SK-N-SH treated with all-trans-retinoic acid at 6 μM for 48 hours (cell line): Measurements from ENCODE around the gene PCSK5.

Source experiments
- ATAC-seq: fragments of 200-7000 bp; cut with Tn5 transposase; 3 replicates; pipeline ENCODE4 v1.9.1; 2020; ENCODE audit warnings: mild to moderate bottlenecking, moderate library complexity
- ARNTL ChIP-seq: fragments of 450-650 bp; formaldehyde crosslinking; IDR thresholded peaks from 2 replicates; pipeline ENCODE4 v1.5.0; 2020; ENCODE audit warnings: low read depth, mild to moderate bottlenecking, moderate library complexity, borderline replicate concordance
- BACH2 ChIP-seq: fragments of 250-450 bp; sonication (Bioruptor Pico); IDR thresholded peaks from 2 replicates; pipeline ENCODE4 v1.9.0; 2021; ENCODE audit warnings: mild to moderate bottlenecking, borderline replicate concordance
- CREB5 ChIP-seq: fragments of 250-450 bp; sonication (Bioruptor Pico); IDR thresholded peaks from 2 replicates; pipeline ENCODE4 v1.5.1; 2020; ENCODE audit warnings: low read depth, mild to moderate bottlenecking, moderate library complexity
- CSDC2 ChIP-seq: fragments of 250-450 bp; sonication (Bioruptor Pico); IDR thresholded peaks from 2 replicates; pipeline ENCODE4 v1.5.0; 2020; ENCODE audit warnings: mild to moderate bottlenecking, moderate library complexity
- ESRRG ChIP-seq: fragments of 250-450 bp; sonication (Bioruptor Pico); IDR thresholded peaks from 2 replicates; pipeline ENCODE4 v1.6.1; 2021; ENCODE audit warnings: mild to moderate bottlenecking
- GLIS3 ChIP-seq: fragments of 250-450 bp; sonication (Bioruptor Pico); IDR thresholded peaks from 2 replicates; pipeline ENCODE4 v1.5.0; 2020; ENCODE audit warnings: mild to moderate bottlenecking, moderate library complexity
- ISL1 ChIP-seq: fragments of 250-450 bp; sonication (Bioruptor Pico); IDR thresholded peaks from 2 replicates; pipeline ENCODE4 v2.1.2; 2022; ENCODE audit warnings: mild to moderate bottlenecking, moderate library complexity
- OSR1 ChIP-seq: fragments of 250-450 bp; sonication (Bioruptor Pico); IDR thresholded peaks from 2 replicates; pipeline ENCODE4 v1.8.0; 2022; ENCODE audit warnings: moderate library complexity, mild to moderate bottlenecking, inconsistent platforms
- RARB ChIP-seq: fragments of 250-450 bp; sonication (Bioruptor Pico); IDR thresholded peaks from 2 replicates; pipeline ENCODE4 v1.8.0; 2021; ENCODE audit warnings: mild to moderate bottlenecking, moderate library complexity
- SNAI2 ChIP-seq: fragments of 250-450 bp; sonication (Bioruptor Pico); IDR thresholded peaks from 2 replicates; pipeline ENCODE4 v1.5.0; 2020; ENCODE audit warnings: mild to moderate bottlenecking, moderate library complexity
- TCF4 ChIP-seq: fragments of 250-450 bp; sonication (Bioruptor Pico); IDR thresholded peaks from 2 replicates; pipeline ENCODE4 v1.8.0; 2021; ENCODE audit warnings: mild to moderate bottlenecking, moderate library complexity, borderline replicate concordance
- TOX ChIP-seq: fragments of 250-450 bp; sonication (Bioruptor Pico); IDR thresholded peaks from 2 replicates; pipeline ENCODE4 v1.8.0; 2021; ENCODE audit warnings: mild to moderate bottlenecking, moderate library complexity, borderline replicate concordance
- ZC3H10 ChIP-seq: fragments of 250-450 bp; sonication (Bioruptor Pico); IDR thresholded peaks from 2 replicates; pipeline ENCODE4 v1.5.1; 2021; ENCODE audit warnings: mild to moderate bottlenecking, moderate library complexity
- ZFP3 ChIP-seq: fragments of 250-450 bp; sonication (Bioruptor Pico); IDR thresholded peaks from 2 replicates; pipeline ENCODE4 v1.5.0; 2020; ENCODE audit warnings: mild to moderate bottlenecking, moderate library complexity
- ZFP30 ChIP-seq: fragments of 450-650 bp; formaldehyde crosslinking; IDR thresholded peaks from 2 replicates; pipeline ENCODE4 v1.5.0; 2022; ENCODE audit warnings: mild to moderate bottlenecking, moderate library complexity
- ZNF565 ChIP-seq: fragments of 450-650 bp; formaldehyde crosslinking; conservative IDR thresholded peaks from 2 replicates; pipeline ENCODE4 v1.5.0; 2020; ENCODE audit warnings: low read depth, mild to moderate bottlenecking, moderate library complexity
- ZNF70 ChIP-seq: fragments of 450-650 bp; formaldehyde crosslinking; IDR thresholded peaks from 2 replicates; pipeline ENCODE4 v1.5.0; 2020; ENCODE audit warnings: mild to moderate bottlenecking, moderate library complexity
- ZNF8 ChIP-seq: fragments of 450-650 bp; formaldehyde crosslinking; IDR thresholded peaks from 2 replicates; pipeline ENCODE4 v1.5.0; 2020; ENCODE audit warnings: mild to moderate bottlenecking, moderate library complexity
- TF ChIP-seq, protein P1 (sequence below): fragments of 250-450 bp; sonication (Bioruptor Pico); IDR thresholded peaks from 2 replicates; pipeline ENCODE4 v1.8.0; 2020; ENCODE audit warnings: mild to moderate bottlenecking, moderate library complexity, borderline replicate concordance
- TF ChIP-seq, protein P2 (sequence below): fragments of 250-450 bp; sonication (Bioruptor Pico); IDR thresholded peaks from 2 replicates; pipeline ENCODE4 v1.5.1; 2021; ENCODE audit warnings: mild to moderate bottlenecking, moderate library complexity
- TF ChIP-seq, protein P3 (sequence below): fragments of 250-450 bp; sonication (Bioruptor Pico); IDR thresholded peaks from 2 replicates; pipeline ENCODE4 v1.8.0; 2021; ENCODE audit warnings: low read depth, mild to moderate bottlenecking, moderate library complexity, borderline replicate concordance

Gene PCSK5

GRCh38 chr9:76018761-76019160, 128.3 kb downstream of the PCSK5 start:
- no peak for ATAC-seq
- TF ChIP-seq ZNF70 (CRISPR knock-in tag) (no peak), BACH2 (CRISPR knock-in tag) (no peak), TCF4 (CRISPR knock-in tag) (no peak), CSDC2 (CRISPR knock-in tag) (no peak), ZNF8 (no peak), ESRRG (no peak)

DNA sequence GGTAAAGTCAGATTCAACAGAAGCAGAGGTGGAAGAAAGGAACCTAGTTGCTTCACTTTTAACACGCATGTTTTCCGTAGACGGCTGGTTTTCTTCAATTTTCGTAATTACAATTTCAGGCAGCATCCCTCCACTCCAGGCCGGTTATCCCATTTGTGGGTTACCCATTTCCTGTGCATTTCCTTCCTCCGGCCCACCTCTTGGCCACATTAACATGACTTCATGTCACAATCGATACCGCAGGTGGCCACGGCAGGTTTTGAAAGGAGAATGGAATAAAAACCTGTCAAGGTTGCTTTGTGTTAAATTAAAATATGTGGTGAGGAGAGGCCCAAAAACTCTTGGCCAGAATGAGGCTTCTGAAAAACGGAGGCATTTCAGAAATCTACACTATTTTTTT, 130.2 kb downstream of the PCSK5 start:
- no peak for TF ChIP-seq CSDC2 (CRISPR knock-in tag)
- no peak for TF ChIP-seq RARB (CRISPR knock-in tag)
- TF ChIP-seq GLIS3 (CRISPR knock-in tag) = no peak
- TF ChIP-seq CREB5 (CRISPR knock-in tag) = no peak
- no peak for TF ChIP-seq OSR1 (CRISPR knock-in tag)
- TF ChIP-seq, protein P1, sequence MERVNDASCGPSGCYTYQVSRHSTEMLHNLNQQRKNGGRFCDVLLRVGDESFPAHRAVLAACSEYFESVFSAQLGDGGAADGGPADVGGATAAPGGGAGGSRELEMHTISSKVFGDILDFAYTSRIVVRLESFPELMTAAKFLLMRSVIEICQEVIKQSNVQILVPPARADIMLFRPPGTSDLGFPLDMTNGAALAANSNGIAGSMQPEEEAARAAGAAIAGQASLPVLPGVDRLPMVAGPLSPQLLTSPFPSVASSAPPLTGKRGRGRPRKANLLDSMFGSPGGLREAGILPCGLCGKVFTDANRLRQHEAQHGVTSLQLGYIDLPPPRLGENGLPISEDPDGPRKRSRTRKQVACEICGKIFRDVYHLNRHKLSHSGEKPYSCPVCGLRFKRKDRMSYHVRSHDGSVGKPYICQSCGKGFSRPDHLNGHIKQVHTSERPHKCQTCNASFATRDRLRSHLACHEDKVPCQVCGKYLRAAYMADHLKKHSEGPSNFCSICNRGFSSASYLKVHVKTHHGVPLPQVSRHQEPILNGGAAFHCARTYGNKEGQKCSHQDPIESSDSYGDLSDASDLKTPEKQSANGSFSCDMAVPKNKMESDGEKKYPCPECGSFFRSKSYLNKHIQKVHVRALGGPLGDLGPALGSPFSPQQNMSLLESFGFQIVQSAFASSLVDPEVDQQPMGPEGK (CRISPR knock-in tag) = no peak
- no peak for TF ChIP-seq ISL1 (CRISPR knock-in tag)
- no peak for TF ChIP-seq ARNTL (CRISPR knock-in tag)
- no peak for TF ChIP-seq BACH2 (CRISPR knock-in tag)
- TF ChIP-seq ZC3H10 (CRISPR knock-in tag) = no peak
- TF ChIP-seq, protein P2, sequence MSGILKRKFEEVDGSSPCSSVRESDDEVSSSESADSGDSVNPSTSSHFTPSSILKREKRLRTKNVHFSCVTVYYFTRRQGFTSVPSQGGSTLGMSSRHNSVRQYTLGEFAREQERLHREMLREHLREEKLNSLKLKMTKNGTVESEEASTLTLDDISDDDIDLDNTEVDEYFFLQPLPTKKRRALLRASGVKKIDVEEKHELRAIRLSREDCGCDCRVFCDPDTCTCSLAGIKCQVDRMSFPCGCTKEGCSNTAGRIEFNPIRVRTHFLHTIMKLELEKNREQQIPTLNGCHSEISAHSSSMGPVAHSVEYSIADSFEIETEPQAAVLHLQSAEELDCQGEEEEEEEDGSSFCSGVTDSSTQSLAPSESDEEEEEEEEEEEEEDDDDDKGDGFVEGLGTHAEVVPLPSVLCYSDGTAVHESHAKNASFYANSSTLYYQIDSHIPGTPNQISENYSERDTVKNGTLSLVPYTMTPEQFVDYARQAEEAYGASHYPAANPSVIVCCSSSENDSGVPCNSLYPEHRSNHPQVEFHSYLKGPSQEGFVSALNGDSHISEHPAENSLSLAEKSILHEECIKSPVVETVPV (CRISPR knock-in tag) = no peak
- no peak for TF ChIP-seq ZNF565 (CRISPR knock-in tag)
- TF ChIP-seq, protein P3, sequence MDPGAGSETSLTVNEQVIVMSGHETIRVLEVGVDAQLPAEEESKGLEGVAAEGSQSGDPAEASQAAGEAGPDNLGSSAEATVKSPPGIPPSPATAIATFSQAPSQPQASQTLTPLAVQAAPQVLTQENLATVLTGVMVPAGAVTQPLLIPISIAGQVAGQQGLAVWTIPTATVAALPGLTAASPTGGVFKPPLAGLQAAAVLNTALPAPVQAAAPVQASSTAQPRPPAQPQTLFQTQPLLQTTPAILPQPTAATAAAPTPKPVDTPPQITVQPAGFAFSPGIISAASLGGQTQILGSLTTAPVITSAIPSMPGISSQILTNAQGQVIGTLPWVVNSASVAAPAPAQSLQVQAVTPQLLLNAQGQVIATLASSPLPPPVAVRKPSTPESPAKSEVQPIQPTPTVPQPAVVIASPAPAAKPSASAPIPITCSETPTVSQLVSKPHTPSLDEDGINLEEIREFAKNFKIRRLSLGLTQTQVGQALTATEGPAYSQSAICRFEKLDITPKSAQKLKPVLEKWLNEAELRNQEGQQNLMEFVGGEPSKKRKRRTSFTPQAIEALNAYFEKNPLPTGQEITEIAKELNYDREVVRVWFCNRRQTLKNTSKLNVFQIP (CRISPR knock-in tag) = no peak
- ATAC-seq = no peak

DNA sequence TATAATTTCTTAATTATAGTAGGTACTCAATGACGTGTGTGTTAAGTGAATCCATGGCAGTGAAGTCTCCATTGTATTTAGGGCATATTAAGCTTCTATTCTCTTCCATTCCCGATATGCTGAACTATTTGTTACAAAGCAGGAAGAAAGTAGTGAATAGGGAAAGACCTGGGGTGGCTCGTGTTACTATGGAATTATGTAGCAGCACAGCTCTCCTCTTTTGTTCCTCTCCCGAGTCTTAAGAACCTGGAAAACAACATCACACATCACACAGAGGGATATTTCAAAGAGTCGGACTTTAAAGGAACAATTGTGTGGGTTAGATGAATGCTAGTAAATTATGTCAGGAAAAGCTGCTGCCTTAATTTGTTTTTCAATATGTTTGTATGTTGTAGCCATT, 131.8 kb downstream of the PCSK5 start:
- TF ChIP-seq, protein P2 (CRISPR knock-in tag) = no peak
- no peak for TF ChIP-seq CREB5 (CRISPR knock-in tag)
- TF ChIP-seq ISL1 (CRISPR knock-in tag) = no peak
- no peak for TF ChIP-seq ZFP30 (CRISPR knock-in tag)
- TF ChIP-seq RARB (CRISPR knock-in tag) = no peak
- no peak for ATAC-seq

- ATAC-seq = no peak
- TF ChIP-seq ZFP3 (CRISPR knock-in tag) (no peak), ZC3H10 (CRISPR knock-in tag) (no peak), ZFP30 (CRISPR knock-in tag) (no peak), SNAI2 (CRISPR knock-in tag) (no peak), TCF4 (CRISPR knock-in tag) (no peak), CSDC2 (CRISPR knock-in tag) (no peak), TOX (no peak), RARB (CRISPR knock-in tag) (no peak)
- TF ChIP-seq, protein P1 (CRISPR knock-in tag) = no peak
- TF ChIP-seq, protein P3 (CRISPR knock-in tag) = no peak
- TF ChIP-seq, protein P2 (CRISPR knock-in tag) = no peak
Observed at GRCh38 chr9:76023715-76024195, 133.3 kb downstream of the PCSK5 start.
